HG03066 (cell line): ENCODE results near the gene DHRS2.

ENCODE experiments used
- ATAC-seq: cut with Tn5 transposase; IDR thresholded peaks from one replicate; pipeline ENCODE4 v1.9.1; 2021; ENCODE audit warnings: low read depth; ENCODE audit not compliant: unreplicated experiment

The DHRS2 gene

DNA sequence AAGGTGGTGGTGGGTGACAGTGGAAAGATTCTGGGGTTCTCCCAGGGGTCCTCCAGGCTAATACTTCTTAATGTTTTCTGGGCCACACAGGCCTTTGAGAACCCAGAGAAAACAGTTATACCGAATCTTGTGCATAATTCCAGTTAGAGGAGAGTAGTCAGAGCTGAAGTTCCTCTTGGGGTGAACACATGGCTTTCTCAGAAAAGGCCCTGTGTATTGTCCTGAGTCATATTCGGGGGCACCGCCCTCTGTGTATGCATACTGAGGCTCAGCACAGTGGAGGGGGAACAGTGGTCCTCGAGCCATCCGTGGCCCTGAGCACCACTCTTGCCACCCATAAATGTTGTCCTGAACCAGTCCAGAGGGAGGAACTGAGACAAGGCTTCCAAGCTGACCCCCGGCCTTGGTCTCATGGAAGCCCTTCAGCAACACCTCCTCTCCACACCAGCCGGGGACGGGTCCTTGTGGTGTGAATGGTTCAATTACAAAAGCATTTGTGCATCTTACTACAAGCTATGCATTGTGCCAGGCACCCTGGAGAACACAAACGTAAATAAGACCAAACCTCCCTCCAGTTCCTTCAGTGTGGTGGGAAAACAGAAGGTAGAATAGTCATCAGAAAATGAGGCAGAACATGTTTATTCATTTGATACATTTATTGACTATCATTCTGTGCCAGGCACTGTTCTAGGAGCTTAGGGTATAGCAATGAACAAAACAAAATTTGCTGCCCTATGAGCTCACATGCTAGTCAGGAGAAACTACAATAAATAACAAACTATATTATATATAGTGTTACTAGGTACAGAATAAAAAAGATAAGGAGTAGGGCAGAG is 9.9 kb downstream of the DHRS2 start:
- no peak for ATAC-seq

DNA sequence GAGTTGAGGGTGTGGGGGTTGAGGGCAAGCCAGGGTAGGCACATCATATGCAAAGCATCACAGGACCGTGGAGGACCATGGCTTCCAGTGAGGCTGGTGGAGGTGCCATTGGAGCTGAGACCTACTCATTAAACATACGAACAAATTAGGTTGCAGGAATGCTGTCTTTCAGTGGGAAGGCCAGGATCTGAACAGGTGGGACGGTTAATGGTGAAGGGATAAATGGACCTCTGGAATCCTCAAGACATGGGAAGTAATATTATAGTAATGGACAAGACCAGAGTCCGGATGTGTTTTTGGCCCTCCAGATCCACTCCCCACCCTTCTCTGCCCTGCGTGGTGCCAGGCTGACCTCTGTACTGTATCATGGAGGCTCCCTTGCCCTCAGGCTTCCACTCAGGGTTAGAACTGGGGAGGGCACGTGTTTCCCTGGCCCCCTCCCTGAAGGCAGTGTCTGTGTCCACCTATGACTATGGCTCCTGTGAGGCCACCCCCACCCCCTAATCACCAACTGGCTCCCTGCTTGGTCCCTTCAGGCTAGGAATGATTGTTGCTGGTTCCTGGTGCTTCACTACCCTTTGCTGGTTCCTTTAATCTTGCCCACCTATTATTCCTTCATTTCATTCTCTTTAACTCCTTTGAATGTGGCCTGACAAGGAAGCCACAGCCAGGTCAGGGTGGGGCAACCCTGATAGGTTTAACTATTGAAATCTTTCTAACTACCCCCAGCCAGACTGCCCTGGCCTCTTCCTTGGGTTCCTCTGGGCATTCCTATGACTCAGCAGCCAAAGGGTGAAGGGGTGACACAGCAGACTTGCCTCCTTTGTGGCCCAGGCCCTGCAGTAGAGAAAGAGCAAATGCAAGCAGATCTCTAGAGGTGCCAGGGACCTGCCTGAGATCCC is 10.7 kb downstream of the DHRS2 start:
- no peak for ATAC-seq

DNA sequence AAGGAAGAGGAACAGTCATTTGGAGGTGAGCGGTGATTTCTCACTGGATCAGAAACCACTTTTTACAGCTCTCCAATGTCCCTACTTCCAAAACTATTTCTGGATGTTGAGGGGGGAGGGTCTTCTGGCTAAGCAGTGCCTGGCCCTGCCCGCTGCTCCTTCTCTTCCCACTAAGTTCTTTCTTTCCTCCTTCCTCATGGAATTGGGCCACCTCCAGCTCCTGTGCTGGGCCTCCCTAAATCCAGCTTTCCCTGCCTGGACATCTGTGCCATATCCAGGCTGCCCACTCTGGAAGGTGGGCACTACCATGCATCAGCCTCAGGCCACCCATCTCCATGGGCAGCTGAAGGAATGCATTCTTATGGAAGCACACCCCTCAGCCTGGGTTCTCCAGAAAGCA is 11.5 kb downstream of the DHRS2 start:
- no peak for ATAC-seq

DNA sequence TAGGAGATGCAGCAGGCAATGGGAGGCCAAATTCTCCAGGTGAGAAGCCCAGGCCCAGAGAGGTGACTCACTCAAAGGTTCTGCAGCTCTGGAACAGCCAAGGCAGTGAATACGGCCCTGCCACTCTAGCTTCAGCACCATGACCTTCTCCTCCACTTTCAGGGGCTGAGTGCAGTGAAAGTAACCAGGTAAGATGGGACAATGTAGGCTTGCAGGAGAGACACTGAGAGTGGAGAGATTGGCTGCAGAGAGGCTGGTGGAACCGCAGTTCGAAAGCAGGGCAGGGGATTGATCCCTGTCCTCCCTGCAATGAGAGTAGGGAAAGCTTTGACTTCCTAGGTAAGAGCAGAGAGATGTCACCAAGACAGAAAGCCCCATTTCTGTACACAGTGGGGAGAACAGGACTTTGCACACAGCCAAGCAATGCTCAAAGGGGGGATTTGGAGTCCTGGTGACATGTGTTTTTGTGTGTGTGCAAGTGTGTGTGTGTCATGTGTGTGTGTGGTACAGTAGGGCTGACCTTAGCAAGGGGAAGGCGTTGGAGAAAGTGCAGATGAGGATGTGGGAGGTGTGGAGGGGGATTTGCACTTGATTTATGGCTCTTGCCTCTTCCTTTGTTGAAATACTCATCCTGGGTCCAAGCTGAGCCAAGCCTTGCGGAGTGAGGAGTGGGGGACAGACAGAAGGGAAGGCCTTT is 12.7 kb downstream of the DHRS2 start:
- ATAC-seq, result no peak

DNA sequence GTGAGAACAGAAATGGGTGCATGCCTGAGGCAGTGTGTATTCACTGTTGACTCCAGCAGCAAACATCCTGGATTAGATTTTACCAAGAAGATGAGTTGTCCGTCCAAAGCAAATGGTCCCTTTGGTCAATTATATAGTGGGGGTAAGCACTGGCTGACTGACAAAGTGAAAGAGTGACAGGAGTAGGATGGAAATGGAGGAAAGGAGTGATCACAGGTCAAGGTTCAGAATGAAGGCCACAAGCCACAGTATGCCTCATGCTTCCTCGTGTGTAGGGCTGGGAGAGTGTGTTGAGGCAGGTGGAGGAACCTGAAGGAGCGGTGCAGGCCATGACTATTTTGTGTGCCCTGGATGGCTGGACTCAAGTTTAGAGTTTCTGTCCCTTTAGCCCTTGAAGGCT is 14.3 kb downstream of the DHRS2 start:
- ATAC-seq, result no peak

DNA sequence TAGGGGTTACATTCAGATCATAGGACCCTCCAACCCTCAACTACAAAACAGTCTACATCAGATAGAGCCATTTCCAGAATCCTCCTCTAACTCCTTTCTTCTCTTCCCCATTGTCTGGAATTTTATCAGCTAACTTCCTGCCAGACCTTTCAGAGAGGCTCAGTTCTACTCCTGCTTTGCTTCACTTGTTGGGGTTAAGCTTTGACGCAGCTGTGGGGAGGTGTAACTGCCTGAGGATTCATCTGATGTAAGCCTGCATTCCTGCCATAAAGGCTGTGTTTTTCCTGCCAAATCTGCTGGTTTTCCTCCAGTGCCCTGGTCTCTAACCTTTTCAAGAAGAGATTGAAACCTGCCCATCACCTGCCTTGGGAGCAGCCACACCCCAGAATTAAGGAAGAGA is 16.9 kb downstream of the DHRS2 start:
- no peak for ATAC-seq

DNA sequence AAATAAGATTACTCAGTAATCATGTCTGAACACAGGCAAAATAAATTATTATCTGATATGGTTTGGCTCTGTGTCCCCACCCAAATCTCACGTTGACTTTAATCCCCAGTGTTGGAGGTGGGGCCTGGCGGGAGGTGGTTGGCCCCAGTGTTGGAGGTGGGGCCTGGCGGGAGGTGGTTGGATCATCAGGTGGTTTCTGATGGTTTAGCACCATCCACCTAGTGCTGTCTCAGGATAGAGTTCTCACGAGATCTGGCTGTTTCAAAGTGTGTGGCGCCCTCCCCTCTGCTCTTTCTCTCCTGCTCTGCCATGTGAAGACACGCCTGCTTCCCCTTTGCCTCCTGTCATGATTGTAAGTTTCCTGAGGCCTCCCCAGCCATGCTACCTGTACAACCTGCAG is 18.1 kb downstream of the DHRS2 start:
- ATAC-seq, result no peak

DNA sequence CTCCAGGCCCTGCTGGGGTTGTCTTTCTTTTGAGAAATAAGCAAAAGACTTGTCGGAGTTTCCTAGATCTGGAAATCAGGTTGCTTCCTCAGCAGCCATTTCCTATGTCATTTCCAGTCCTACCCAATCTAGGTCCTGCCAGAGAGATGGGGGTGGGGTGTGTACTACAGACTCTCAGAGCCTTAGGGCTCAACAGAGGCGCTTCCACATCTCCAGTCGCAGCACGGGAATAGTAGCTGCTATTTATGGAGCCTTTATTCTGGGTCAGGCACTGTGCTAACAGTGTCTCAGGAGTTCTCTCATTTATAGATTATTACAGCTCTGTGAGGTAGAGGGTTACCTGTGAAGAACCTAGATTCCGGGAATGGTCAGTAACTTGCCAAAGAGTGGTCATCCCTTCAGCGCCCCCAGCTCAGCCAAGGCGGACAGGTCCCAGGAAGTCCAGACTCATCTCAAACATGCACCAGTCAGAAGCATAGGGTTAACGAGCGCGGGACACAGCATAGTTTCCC is 21.9 kb downstream of the DHRS2 start:
- ATAC-seq, result no peak

DNA sequence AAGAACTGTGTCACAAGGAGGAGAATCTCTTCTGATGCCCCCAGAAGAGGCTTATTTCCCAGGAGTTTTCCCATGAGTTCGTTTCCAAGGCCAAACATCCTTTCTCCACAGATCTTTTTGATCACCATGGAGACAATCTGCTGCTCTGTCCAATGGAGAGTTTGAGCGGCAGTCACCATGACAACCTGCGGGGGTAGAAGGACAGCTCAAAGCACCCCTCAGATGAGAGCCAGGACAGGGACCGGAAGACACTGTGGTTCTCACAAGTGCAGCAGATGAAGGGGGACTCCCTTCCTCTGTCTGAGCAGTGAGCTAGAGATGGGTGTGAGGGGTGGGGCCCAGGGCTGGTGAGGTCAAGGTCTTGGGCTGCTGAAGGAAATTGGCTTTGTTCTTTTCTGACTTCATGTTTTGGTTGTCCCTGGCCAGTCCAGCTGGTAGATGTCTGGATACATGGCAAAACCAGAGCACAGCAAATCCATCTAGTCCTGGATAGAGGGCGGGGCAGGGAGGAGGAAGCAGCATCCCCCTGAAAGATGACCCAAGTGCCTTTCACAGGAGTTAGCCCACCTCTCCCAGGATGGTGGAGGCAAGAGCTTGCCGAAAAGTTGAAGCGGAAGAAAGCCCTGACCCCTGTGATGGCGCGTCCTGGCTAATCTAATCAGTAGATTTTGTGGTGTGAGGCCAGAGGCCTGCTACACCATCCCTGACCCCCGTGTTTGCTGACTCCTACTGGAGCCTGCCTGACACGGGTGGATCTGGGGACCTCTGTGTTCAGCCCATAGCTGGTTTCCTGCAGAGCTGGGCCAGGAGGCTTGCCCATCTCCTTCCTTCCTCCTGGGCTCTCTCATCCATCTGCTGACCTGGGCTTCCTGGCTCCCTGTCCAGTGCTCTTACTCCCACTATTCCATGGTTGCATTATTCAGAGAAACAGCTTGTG is 24.4 kb downstream of the DHRS2 start:
- no peak for ATAC-seq

DNA sequence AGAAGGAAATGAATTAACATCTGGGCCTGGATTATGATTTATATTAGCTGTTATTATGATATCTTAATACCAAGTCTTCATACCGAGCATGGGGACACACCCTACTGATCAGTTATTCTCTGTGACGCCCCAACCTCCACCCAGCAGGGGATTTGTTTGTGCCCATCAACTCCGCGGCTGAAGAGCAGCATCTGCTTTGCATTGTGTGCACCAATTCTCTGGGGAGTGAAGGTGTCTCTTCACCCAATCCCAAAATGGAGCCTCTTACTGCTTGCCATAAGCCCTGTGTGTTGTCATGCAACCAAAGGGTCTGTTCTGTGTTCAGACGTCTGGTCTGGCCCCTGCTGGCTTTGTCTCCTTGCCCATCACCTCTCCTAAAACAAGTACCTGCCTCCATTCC is 25.4 kb downstream of the DHRS2 start:
- ATAC-seq, result no peak

DNA sequence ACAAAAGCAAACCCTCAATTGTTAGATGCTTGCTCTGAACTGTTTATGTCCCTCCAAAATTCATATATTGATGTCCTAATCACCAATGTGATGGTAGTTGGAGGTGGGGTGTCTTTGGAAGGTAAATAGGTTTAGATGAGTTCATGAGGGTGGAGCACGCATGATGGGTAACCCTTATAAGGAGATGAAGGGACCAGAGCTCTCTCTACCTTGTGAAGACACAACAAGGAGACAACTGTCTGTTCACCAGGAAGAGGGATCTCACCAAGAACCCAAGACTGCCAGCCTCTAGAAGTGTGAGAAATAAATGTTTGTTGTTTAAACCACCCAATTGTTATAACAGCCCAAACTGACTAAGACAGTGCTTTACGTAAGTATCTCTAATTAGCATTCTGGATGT is 27.0 kb downstream of the DHRS2 start:
- no peak for ATAC-seq

DNA sequence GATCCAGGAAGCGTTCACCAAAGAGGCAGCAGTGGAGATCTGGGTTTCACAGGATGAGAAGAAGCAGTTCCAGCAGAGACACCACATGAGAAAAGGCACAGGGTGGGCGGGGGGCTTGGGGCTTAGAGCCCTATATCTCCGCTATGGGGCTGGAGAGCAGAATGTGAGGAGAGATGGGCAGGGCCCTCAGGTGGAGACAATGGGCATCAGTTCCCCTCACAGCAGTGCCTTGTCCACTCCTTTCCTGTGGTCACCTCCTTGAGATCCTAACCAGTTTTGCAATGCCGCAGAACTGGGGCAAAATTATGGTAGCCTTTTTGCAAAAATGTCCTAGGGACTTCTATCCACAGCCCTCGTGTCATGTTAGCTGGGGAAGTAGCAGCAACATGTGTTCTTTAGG is 27.5 kb downstream of the DHRS2 start:
- no peak for ATAC-seq

DNA sequence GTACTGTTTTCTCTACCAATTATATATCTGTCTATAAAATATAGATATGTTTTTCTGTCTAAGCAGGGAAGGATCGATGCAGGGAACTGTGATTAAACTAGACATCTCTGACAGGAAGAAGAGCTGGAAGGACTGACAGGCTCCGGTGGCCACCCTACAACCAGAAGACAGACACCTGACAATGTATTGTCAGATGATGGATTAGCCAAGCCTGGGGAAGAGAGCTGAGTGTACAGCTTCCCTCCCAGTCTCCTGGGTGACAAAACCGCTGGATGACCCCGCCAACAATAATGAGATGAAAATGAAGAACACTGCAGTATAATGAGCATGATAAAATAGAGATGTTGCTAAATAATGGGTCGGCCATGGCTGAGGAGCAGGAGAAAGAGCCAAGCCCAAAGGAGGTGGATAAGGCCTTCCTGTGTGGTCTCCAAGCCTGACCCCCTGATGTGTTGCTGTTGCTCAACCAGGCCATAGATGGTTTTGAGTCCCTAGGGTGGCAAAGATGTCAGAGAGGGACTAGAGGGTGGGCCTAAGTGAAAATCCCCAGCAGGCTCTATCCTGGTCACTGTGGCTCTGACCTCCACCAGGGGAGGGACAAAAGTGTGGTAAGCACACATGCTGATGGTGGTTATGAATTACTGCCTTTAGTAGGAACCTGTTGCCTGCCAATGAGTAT is 28.2 kb downstream of the DHRS2 start:
- ATAC-seq, result no peak

DNA sequence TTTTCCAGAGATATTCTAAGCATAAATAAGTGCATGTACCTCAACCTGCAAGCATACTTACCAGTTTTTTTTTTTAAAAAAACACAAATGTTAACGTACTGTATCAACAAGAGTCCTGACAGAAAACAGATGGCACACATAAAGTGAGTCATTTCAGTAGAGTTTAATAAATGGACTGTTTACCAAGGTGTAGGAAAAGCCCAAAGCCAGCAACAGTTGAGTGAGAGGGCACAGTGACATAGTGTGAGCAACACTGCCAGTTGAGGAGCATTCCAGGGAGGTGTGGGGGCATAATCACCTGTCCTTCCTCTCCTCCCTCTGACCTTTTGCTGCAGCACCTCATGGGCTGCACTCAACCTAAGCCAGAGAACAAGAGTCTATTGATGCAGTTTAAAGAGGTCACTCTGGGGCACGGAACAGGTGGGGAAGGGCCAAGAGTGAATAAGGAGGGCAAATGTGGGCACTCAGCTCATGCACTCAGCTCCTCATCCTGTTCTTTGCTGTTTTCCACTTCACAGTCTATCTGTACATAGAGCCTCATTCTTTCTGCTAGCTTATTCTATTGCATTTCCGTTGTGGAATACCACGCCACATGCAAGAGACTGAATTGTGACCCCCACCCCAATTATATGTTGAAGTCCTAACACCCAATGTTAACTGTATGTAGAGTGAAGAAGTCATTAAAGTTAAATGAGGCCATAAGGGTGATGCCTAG is 29.3 kb downstream of the DHRS2 start:
- no peak for ATAC-seq

DNA sequence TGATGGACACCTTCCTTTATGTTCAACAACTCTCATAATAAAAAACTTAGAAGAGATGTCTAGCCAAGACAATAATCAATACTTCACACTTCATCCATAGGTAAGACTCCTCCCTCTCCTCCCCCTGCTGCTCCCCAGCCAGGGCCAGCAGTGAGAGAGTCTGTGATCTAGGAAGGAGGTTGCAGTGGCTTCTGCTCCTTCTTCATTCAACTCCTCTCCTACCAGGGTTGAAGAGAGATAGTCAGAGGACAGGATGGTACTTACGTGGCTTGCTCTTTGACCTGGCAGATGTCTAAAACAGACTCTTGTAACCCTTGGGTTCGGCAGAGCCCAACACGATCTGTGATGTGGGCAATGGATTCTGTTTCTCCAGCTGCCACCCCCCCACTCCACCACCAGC is 31.0 kb downstream of the DHRS2 start:
- no peak for ATAC-seq

DNA sequence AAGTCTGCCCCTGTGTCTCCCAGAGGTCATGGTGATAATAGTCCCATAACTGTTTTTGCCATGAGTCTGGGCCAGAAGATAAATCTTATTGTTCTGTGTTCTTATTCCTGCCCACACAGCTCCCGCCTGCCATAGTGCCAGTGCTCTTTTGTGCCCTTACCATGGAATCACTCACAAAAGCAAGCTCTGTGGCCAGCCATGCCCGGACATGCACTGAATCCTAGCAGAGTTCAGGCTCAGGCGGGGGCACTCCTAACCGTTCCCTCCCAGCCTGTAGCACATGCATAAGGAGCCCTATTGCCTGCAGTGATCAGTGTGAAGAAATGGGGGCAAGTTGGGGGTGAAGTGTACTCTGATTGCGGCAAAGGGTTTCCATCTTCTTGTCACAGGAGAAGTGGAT is 33.3 kb downstream of the DHRS2 start:
- no peak for ATAC-seq

DNA sequence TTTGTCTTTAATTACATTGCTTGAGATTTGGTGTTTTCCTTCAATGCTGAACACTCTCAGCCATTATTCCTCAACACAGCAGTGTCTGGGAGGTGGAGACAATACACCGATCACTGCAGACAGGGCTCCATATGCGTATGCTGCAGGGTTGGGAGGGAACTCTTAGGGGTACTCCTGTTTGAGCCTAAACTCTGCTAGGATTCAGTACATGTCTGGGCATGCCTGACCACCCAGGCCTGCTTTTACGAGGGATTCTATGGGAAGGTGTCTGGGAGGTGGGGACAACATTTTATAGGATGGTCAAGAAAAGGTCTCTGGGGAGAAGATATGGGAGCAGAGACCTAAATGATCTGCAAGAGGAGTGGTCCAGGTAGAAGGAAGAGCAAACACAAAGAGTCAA is 34.3 kb downstream of the DHRS2 start:
- ATAC-seq, result no peak

DNA sequence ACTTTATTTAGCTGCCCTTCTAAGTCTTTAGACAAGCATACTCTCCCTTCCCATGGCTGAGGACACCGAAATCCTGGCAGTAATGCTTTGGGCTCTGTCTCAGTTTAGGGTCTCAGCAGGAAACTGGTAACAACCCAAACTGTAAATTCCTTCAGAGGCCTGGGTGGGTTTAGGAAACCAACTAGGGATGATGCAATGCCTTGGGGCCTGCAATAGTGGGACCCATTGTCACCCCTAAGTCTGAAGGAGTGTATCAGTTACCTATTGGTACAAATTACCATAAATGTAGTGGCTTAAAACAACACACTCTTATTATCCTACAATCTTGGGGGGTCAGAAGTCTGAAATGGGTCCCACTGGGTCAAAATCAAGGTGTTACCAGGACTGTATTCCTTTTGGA is 36.0 kb downstream of the DHRS2 start:
- no peak for ATAC-seq

DNA sequence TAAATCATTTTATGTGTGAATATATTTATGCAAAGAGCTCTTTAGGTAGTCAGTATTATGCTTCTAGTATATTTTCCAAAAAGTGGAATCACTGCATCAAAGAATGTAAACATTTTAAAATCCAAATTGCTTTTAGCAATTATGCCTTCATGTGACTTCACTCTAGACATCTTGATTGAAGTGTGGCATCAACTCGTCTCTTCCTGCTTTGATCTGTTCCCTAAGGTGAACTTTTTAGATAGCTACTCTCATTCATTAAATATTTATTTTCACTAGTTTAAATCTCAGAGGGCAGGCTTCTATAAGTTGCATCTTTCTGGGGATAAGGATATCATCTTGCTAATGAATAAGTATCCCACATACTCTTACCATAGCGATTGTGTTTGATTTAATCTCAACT is 39.2 kb downstream of the DHRS2 start:
- ATAC-seq, result no peak
